Activated naive CD8-positive, alpha-beta T cell (primary cell): ENCODE measurements around the gene PCDHGA5.
A peak's percentile ranks its signal among the peaks of the same experiment; 100 is the strongest.
"Not testable (repeated sequence)": the region's sequence is repeated elsewhere in the genome, so short reads cannot be mapped to it uniquely, and the experiment has no call there.

Experiments
- H3K27ac Mint-ChIP-seq: one replicate; pipeline ENCODE4 v1.8.0; 2021; ENCODE audit warnings: mixed read lengths
- H3K27me3 Mint-ChIP-seq: one replicate; pipeline ENCODE4 v1.8.0; 2021; ENCODE audit warnings: mixed read lengths
- H3K36me3 Mint-ChIP-seq: one replicate; pipeline ENCODE4 v1.8.0; 2021; ENCODE audit warnings: mixed read lengths
- H3K4me1 Mint-ChIP-seq: one replicate; pipeline ENCODE4 v1.8.0; 2021; ENCODE audit warnings: low read depth, mixed read lengths
- H3K4me3 Mint-ChIP-seq: one replicate; pipeline ENCODE4 v1.8.0; 2021; ENCODE audit warnings: mild to moderate bottlenecking, mixed read lengths
- H3K9me3 Mint-ChIP-seq: one replicate; pipeline ENCODE4 v1.8.0; 2021; ENCODE audit warnings: low read depth, mixed read lengths

PCDHGA5 gene

DNA sequence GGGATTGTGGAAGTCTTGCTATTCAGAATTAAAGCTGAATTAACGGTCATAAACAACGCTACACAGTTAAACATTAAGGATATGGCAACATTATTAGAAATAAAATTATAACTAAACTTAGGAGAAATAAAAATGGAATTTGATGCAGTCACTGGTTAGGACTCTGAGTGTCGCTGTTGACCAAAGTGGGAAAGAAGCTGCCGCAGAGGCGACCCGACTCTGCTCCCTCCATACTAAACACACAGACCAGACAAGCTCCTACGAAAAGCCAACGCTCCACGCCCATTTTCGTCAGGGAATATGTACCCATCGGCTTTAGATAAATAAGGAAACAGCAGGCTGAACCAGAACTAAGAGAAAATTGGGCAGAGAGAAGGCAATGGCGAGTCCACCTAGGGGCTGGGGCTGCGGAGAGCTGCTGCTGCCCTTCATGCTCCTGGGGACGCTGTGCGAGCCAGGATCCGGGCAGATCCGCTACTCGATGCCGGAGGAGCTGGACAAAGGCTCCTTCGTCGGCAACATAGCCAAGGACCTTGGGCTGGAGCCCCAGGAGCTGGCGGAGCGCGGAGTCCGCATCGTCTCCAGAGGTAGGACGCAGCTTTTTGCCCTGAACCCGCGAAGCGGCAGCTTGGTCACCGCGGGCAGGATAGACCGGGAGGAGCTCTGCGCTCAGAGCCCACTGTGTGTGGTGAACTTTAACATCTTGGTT, at the start of gene PCDHGA5:
PCDHGA5 (plus strand) TSS at position 211 of the 709 bp plus-strand sequence; CDS start at position 380, 169 bp downstream.
- Mint-ChIP-seq H3K36me3 (peaks cover 29% of the 10 kb centered on the region), H3K9me3 (peaks cover 10% of the 10 kb centered on the region), H3K4me1 (peaks cover 3% of the 10 kb centered on the region), H3K27ac (peak within 1 kb of the TSS; percentile 22), H3K27me3 (peaks cover 68% of the 10 kb centered on the region), H3K4me3 (no peak within 1 kb of the TSS)

DNA sequence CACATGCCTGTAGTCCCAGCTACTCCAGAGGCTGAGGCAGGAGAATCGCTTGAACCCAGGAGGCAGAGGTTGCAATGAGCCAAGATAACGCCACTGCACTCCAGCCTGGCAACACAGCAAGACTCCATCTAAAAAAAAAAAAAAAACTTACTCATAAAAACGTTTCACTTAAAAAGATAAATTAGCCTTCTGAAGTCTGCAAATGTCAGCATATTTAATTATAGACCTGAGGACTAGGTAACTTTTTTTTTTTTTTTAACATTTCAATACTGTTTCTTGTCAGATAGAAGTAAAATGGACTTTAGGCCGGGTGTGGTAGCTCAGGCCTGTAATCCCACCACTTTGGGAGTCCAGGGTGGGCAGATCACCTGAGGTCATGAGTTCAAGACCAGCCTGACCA, 47.0 kb upstream of the PCDHGA5 start:
- peaks cover 39% of the 10 kb centered on the region for H3K9me3 Mint-ChIP-seq
- not testable (repeated sequence) for H3K4me3 Mint-ChIP-seq, H3K27ac Mint-ChIP-seq, H3K27me3 Mint-ChIP-seq
- H3K36me3 Mint-ChIP-seq: peaks cover 52% of the 10 kb centered on the region
- peaks cover 29% of the 10 kb centered on the region for H3K4me1 Mint-ChIP-seq

DNA sequence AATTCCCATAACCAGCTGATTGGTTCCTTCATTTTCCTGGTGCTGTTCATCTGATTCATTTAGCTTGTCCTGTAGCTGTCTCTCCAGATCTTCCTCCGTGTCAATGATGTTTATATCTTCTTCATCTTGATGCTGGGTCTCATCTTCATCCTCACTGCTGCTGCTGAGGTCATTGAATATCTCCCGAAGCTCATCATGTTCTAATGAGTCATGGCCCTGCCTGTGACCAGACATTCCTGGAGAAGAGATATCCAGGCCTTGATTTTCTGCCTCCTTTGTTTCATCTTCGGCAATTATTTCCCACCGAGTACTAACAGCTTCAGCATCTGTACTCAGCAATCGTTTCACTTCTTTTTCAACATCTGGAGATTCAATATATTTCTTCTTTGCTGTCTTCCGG, 44.8 kb upstream of the PCDHGA5 start:
- Mint-ChIP-seq H3K4me1 (peaks cover 29% of the 10 kb centered on the region), H3K4me3 (peak overlapping the region; percentile 96), H3K36me3 (peaks cover 43% of the 10 kb centered on the region), H3K27ac (no peak overlapping the region), H3K27me3 (no peaks in the 10 kb centered on the region), H3K9me3 (peaks cover 34% of the 10 kb centered on the region)

DNA sequence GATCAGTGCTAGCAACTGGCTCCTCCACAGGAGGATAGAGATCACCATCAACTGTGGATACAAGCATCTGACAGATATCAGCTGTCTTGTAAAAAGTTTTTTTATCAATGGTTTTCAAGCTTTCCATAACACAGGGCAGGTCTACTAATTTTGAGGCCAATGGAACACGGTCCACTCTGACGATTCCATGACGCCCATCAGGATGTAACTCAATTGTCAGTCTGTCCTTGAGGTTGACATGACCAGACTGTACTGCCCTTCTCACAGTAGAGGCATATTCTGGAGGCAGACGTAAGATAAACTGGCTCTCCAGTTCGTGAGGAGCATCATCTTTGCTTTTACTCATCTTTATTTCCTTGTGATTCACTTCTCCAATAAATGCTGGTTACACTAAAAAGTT, 44.3 kb upstream of the PCDHGA5 start:
- Mint-ChIP-seq H3K27ac (peak overlapping the region; percentile 97), H3K27me3 (no peaks in the 10 kb centered on the region), H3K9me3 (peaks cover 32% of the 10 kb centered on the region), H3K4me1 (peaks cover 29% of the 10 kb centered on the region), H3K36me3 (peaks cover 41% of the 10 kb centered on the region), H3K4me3 (peak overlapping the region; percentile 96)

DNA sequence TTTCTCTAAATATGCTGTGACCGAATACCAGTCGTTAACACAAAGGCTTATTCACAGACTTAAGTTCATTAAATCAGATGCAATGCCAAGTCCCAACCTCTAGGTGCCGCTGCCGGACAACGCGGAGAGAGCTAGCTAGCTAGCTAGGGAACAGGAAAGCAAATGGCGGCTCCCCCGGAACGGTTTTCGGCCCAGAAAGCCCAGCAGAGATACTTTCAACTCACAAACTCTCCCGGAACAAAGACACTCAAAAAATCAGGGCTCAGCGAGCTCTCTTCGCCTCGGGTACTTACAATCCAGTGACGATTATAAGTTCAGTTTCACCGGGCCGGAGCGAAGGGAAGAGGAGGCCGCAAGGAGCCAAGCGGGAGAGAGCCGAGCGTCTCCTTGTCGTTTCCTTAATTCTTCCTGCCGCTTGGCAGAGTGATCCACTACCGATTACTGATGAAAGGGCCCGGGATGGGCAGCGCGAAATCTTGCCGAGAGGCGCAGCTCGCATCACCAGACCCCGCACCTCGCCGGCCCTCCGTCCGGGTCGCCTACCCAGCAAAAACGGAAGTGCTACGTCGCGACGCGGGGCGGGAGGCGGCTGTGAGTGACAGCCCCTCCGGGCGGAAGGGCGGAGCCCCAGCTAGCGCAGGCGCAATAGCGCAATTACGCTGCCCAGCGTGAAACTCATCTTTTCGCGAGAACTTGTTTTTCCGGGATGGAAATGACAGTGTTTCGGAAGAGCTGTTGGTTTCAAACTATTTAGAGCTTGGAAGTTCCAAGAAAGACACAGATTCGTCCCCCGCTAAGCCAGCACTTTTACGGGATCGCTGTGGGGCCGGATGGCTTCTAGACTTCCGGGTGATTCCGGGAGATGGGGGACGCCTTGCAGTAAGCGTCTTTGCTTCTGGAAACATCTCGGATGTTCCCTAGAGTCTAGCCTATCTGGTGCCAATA, 43.5 kb upstream of the PCDHGA5 start, which contains the start of gene TAF7:
TAF7 (minus strand) TSS at position 560 of the 945 bp plus-strand sequence. CDS start 740 bp downstream, outside the sequence.
- H3K27ac Mint-ChIP-seq: peak within 1 kb of the TSS; percentile 97
- peaks cover 29% of the 10 kb centered on the region for H3K4me1 Mint-ChIP-seq
- peaks cover 33% of the 10 kb centered on the region for H3K36me3 Mint-ChIP-seq
- no peaks in the 10 kb centered on the region for H3K27me3 Mint-ChIP-seq
- H3K9me3 Mint-ChIP-seq: peaks cover 24% of the 10 kb centered on the region
- peak within 1 kb of the TSS; percentile 96 for H3K4me3 Mint-ChIP-seq

DNA sequence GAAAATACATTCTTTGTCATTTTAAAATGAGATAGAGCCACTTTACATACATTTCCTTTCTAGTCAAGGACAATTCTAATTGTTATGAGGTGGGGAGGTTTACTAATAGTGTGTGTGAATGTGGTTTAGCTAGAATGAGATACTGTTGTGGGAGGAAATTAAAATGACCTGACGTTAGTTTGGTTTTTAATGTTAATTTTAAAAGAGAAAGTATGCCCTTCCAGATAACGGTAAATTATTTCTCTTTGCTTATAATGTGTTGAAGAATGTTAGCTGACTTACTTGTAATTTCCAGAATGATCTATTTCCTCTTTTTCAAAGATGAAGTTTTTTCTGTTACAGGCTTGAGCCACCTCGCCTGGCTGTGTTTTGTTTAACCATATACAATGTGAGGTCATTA, 41.7 kb upstream of the PCDHGA5 start:
- Mint-ChIP-seq H3K4me1 (peaks cover 39% of the 10 kb centered on the region), H3K9me3 (peaks cover 21% of the 10 kb centered on the region), H3K27me3 (peaks cover 7% of the 10 kb centered on the region), H3K27ac (no peak overlapping the region), H3K36me3 (peaks cover 31% of the 10 kb centered on the region), H3K4me3 (no peak overlapping the region)

DNA sequence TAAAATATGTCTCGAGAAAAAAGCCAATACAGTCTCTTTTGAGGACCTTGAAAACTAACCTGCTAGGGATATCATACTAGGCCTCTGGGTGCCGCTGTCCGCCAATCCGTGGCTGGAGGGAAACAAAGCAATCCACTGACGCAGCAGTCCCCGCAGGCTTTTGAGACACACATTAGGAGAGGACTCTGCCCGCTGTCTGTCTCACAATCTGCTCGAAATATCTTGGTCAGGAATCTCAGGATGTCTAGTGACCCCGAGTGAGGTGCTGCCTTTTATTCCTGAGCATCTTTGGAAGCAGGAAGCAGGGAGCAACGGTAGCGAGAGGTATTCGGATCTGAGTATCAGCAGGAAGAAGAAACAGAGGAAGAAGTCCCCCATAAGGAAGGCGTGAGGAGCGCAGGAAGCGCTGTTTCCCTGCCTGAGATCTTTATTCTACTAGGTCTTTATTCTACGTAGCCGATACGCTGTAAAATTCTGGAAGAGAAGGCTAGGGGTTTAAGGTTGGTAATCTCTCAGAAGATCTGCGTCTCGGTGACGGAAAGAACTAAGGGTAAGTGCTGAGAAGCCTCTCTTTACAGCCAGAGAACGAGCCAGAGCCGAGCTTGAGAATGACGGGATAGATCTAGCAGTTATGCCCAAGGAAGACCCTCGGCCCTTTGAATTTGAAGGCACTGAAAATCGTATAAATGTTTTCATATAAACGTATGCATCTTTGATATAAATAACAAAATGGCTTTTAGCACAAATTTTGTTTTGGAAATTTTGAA, 37.7 kb upstream of the PCDHGA5 start:
- H3K27me3 Mint-ChIP-seq: peaks cover 26% of the 10 kb centered on the region
- H3K27ac Mint-ChIP-seq: peak overlapping the region; percentile 82
- peaks cover 9% of the 10 kb centered on the region for H3K4me1 Mint-ChIP-seq
- peak overlapping the region; percentile 92 for H3K4me3 Mint-ChIP-seq
- H3K36me3 Mint-ChIP-seq: peaks cover 21% of the 10 kb centered on the region
- H3K9me3 Mint-ChIP-seq: peaks cover 11% of the 10 kb centered on the region

DNA sequence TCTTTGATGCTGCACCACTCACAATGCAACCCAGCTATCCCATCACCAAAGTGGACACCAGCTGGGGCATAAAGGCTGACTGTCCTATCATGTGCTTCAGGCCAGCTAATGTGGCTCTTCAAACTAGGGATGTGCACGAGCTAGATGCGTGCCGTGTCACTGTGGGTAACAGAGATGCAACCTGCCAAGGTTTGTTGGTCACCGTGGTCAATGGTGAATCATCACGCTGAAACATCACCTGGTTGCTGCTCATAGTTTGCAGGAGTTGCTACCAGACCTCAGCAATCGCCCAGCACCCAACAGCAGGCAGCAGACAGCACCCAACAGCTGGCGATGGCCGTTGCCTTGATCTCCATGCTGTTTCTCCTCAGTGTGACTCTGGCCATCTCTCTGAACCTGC, 35.7 kb upstream of the PCDHGA5 start:
- peaks cover 20% of the 10 kb centered on the region for H3K36me3 Mint-ChIP-seq
- H3K4me3 Mint-ChIP-seq: no peak overlapping the region
- H3K9me3 Mint-ChIP-seq: peaks cover 9% of the 10 kb centered on the region
- peaks cover 9% of the 10 kb centered on the region for H3K4me1 Mint-ChIP-seq
- peaks cover 39% of the 10 kb centered on the region for H3K27me3 Mint-ChIP-seq
- no peak overlapping the region for H3K27ac Mint-ChIP-seq

DNA sequence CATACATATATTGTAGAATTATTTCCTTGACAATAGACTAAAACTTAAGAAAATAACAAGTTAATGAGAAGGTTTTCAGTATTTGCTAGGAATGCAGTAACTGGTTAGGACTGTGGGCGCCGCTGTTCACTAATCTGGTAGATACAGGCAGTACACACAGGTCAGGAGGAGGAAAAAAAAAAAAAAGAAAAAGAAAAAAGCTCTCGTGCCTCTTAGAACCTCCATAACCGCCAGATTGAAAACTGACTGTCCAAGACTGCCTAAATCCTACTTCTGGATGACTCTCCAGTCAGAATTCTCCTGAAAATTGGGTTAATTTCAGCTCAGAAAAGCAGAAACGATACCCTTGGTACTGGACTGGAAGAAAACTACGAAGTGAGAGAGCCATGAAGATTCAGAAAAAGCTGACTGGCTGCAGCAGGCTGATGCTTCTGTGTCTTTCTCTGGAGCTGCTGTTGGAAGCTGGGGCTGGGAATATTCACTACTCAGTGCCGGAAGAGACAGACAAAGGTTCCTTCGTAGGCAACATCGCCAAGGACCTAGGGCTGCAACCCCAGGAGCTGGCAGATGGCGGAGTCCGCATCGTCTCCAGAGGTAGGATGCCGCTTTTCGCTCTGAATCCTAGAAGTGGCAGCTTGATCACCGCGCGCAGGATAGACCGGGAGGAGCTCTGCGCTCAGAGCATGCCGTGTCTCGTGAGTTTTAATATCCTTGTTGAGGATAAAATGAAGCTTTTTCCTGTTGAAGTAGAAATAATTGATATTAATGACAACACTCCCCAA, 33.5 kb upstream of the PCDHGA5 start, which contains the start of gene PCDHGA1:
PCDHGA1 (plus strand) TSS at position 216 of the 782 bp plus-strand sequence.
- Mint-ChIP-seq H3K27me3 (peaks cover 58% of the 10 kb centered on the region), H3K9me3 (peaks cover 20% of the 10 kb centered on the region), H3K4me3 (peak within 1 kb of the TSS; percentile 32), H3K36me3 (peaks cover 36% of the 10 kb centered on the region), H3K4me1 (peaks cover 9% of the 10 kb centered on the region), H3K27ac (no peak within 1 kb of the TSS)

DNA sequence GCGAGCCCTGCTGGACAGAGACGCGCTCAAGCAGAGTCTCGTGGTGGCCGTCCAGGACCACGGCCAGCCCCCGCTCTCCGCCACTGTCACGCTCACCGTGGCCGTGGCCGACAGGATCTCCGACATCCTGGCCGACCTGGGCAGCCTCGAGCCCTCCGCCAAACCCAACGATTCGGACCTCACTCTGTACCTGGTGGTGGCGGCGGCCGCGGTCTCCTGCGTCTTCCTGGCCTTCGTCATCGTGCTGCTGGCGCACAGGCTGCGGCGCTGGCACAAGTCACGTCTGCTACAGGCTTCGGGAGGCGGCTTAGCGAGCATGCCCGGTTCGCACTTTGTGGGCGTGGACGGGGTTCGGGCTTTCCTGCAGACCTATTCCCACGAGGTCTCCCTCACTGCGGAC, 31.4 kb upstream of the PCDHGA5 start:
- H3K9me3 Mint-ChIP-seq: peaks cover 33% of the 10 kb centered on the region
- peaks cover 41% of the 10 kb centered on the region for H3K36me3 Mint-ChIP-seq
- H3K4me3 Mint-ChIP-seq, H3K27ac Mint-ChIP-seq, H3K4me1 Mint-ChIP-seq: not testable (repeated sequence)
- H3K27me3 Mint-ChIP-seq: peaks cover 64% of the 10 kb centered on the region

DNA sequence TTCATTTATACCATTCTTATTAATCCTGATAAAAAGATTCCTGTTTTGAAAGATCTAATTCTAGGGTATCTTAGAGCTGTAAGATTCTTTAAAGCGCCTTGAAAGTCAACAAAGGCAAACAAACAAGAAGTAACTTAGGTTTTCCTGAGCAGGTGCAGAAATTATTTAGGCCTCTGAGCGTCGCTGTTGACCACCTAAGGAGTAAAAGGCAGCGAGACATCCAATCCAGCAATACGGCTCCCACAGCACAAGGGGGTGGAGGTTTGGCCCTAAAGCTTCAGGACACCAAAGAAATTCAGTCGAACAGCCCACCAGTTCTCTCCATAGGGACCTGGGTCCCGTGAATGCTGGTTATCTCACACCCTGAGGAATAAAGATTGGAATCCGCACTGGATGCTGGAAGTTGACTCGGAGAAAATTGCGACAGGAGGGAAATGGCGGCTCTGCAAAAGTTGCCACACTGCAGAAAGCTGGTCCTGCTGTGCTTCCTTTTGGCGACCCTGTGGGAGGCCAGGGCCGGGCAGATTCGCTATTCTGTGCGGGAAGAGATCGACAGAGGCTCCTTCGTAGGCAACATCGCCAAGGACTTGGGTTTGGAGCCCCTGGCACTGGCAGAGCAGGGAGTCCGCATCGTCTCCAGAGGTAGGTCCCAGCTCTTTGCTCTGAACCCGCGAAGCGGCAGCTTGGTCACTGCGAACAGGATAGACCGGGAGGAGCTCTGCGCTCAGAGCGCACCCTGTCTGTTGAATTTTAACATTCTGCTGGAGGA, 25.2 kb upstream of the PCDHGA5 start, which contains the start of gene PCDHGA2:
PCDHGA2 (plus strand) TSS at position 223 of the 769 bp plus-strand sequence.
- peaks cover 70% of the 10 kb centered on the region for H3K27me3 Mint-ChIP-seq
- H3K27ac Mint-ChIP-seq: no peak within 1 kb of the TSS
- H3K9me3 Mint-ChIP-seq: peaks cover 56% of the 10 kb centered on the region
- no peaks in the 10 kb centered on the region for H3K4me1 Mint-ChIP-seq
- H3K4me3 Mint-ChIP-seq: no peak within 1 kb of the TSS
- peaks cover 47% of the 10 kb centered on the region for H3K36me3 Mint-ChIP-seq

DNA sequence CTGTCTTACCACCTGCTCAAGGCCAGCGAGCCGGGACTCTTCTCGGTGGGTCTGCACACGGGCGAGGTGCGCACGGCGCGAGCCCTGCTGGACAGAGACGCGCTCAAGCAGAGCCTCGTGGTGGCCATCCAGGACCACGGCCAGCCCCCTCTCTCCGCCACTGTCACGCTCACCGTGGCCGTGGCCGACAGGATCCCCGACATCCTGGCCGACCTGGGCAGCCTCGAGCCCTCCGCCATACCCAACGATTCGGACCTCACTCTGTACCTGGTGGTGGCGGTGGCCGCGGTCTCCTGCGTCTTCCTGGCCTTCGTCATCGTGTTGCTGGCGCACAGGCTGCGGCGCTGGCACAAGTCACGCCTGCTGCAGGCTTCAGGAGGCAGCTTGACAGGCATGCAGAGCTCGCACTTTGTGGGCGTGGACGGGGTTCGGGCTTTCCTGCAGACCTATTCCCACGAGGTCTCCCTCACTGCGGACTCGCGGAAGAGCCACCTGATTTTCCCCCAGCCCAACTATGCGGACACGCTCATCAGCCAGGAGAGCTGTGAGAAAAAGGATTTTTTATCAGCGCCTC, 23.1 kb upstream of the PCDHGA5 start:
- Mint-ChIP-seq H3K36me3 (peaks cover 42% of the 10 kb centered on the region), H3K9me3 (peaks cover 45% of the 10 kb centered on the region), H3K27me3 (peaks cover 66% of the 10 kb centered on the region)
- H3K27ac Mint-ChIP-seq, H3K4me1 Mint-ChIP-seq, H3K4me3 Mint-ChIP-seq: not testable (repeated sequence)

DNA sequence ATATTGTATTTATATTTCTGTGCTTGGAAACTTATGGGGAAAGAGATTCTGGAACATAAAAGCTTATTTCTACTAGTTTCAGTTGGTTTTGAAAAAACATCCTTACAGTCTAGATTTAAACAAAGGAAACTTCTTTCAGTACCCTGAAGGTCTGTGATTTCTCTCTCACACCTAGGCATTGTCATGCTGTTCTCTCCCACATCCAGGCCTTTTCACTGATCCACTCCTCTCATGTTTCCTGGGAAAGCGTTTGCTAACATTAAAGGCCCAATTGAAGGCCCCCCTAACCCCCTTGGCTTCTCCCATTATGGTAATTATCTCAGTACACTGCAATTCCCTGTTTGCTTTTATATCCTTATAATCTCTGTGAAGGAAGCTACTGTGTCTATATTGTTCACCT, 21.2 kb upstream of the PCDHGA5 start:
- H3K27ac Mint-ChIP-seq: no peak overlapping the region
- H3K4me1 Mint-ChIP-seq: no peaks in the 10 kb centered on the region
- peaks cover 34% of the 10 kb centered on the region for H3K9me3 Mint-ChIP-seq
- peaks cover 35% of the 10 kb centered on the region for H3K36me3 Mint-ChIP-seq
- peaks cover 64% of the 10 kb centered on the region for H3K27me3 Mint-ChIP-seq
- no peak overlapping the region for H3K4me3 Mint-ChIP-seq
